NOMO-1 (cell line): ENCODE data around the gene SRM.
"Not testable (repeated sequence)": the region's sequence is repeated elsewhere in the genome, so short reads cannot be mapped to it uniquely, and the experiment has no call there.

ENCODE experiments used
- DNase-seq, 2 experiments: peaks; one replicate each; lab custom pipeline; 2025; ENCODE audit not compliant: unreplicated experiment in 2 of 2; lab: John Stamatoyannopoulos, UW

SRM gene

DNA sequence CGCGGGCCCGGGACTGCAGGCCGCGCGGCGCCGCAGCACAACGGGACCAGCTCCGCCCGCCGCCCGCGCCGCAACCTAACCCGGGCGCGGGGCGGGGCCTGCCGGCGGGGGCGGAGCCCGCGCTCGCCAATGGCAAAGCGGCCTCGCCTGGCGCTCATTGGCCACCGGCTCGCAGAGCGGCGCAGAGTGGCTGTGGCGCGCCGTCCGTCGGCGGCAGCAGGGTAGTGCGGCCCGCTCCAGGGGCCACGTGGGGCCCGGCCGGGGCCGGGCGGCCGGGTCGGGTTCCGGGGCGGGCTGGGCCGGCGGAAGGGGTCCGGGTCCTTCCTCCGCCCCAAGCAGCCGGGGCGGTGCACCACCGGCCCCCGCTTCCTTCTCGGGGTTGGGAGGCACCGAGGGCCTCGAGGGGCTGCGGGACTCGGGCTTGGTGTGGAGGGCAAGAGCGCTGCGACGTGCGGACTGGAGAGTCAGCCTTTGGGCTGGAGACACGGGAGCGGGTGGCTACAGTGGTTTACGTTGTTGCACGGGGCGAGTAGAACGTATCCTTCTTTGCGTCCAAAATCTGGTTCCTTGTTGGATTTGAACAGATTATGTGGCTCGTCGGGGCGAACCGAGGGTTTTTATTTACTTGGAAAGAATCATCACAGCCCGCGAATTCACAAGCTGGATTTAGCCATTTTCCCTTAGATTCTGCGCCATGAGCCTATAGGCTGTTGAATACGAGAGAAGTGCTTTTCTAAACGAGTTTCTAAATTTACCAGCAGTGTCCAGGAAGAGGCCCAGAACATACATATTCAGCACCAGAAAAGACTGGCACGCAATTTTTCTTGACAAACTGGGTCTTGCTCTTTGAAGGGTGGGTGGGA lies at the start of gene SRM:
TSS of gene SRM (minus strand) at position 51 of the 863 bp plus-strand sequence. CDS start 75 bp downstream, outside the sequence.
- DNase-seq = peak; percentile 92 to 95

DNA sequence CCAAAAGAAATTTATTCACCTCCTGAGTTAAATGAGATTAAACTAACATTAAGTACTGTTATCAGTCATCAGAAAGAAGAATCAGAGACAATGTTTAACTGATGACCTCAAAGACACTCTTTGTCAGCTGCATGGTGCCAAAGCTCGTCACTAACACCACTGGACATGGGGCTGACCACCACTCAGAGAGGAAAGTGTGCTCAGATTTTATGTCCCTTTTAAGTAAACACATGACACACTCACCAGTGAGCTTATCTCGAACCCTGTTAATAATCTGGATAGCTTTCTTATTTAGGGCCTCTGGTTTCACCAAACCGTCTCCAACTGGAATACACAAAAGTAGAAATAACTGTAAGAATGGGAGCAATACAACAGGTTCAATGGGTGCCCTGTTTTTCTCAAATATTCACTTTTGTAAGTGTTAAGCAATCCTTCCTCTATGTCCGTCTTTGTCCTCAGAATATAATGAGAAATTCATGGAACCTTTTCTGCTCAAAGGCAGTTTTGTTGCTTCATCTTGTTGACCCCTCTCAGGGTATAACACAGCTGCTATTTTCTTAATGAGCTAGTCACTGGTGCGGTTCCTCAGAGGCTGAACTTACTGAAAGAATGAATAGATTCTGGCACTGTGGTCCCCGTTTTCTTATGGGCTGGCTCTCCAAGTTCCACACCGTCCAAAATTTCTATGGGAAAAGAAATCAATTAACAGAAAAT lies 49.4 kb upstream of the SRM start:
- no peak for DNase-seq

- no peak for DNase-seq
Measured at GRCh38 chr1:11107599-11107998, 47.8 kb upstream of the SRM start.

- DNase-seq = no peak
Measured at GRCh38 chr1:11105586-11105985, 45.8 kb upstream of the SRM start.

- DNase-seq = no peak
Measured at GRCh38 chr1:11101347-11101746, 41.5 kb upstream of the SRM start.

DNA sequence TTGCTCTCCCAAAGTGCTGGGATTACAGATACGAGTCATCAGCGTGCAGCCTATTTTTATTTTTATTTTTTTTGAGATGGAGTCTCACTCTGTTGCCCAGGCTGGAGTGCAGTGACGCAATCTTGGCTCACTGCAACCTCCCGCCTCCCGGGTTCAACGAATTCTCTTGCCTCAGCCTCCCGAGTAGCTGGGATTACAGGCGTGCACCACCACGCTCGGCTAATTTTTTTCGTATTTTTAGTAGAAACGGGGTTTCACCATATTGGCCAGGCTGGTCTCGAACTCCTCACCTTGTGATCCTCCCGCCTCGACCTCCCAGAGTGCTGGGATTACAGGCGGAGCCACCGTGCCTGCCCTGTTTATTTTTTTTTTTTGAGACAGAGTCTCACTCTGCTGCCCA lies 41.0 kb upstream of the SRM start:
- DNase-seq = not testable (repeated sequence)

DNA sequence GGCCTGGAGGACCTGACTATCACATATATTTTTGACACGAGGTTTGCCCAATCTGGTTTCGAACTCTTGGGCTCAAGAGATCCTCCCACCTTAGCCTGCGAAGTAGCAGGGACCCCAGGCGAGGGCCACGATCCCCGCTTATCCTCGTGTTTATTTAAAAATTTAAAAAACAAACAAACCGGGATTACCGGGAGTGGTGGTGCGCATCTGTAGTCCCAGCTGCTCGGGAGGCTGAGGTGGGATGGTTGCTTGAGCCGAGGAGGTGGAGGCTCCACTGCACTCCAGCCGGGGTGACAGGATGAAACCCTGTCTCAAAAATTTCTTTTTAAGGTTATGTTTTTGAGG lies 40.3 kb upstream of the SRM start:
- DNase-seq = no peak

DNA sequence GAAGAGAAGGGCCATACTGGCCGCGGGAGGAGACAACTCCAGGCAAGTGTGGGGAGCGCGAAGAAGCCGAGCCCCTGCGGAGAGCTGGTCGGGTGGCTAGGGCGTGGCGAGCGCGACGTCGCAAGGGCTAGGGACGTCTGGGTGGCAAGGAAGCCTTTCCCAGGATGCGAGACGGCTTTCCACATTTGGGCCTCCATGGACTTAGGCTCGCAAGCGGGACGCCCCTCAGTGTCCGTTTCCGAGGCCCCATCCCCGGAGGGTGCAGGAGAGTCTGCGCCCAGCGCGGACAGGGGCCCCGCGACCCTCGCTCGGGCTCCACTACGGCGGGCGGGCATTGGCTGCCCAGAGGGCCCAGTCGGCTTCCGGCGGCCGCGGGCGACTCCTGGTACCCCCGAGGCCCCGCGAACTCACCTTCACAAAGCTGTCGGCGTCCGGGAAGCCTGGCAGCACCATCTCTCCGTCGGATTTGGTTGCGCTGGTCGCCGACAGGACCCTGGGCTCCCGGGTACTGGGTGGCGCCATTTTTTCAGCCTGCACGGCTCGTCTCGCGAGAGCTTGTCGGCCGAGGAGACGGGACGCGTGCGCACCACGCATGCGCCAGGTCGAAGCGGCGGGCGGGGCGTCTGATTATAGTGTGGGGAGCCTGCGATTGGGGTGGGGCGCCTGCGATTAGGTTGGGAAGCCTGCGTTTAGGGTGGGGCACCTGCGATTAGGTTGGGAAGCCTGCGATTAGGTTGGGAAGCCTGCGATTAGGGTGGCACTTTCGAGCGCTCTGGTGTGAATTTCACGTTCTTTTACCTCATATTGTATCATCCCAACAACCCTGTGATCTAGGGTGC lies 39.7 kb upstream of the SRM start, which contains the start of gene EXOSC10:
TSS of gene EXOSC10 (minus strand) at position 560 of the 839 bp plus-strand sequence. CDS start at position 522, 38 bp downstream.
- peak; percentile 76 to 85 for DNase-seq

DNA sequence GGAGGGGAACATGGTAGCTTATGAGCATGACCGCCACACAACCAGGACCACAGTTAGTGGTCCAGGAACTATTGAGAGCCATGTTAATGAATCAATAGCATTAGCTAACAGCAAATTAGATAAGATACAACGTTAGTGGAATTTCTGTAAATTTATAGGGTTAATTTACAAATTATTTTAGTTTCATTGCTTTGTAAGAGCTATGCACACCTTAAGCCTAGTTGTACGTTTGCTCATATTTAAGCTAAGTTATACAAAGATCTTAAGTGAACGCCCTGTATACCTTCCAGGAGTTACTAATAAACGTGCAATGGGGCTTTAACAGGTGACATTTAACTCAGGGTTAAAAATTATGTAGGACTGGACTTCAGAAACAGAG lies 39.1 kb upstream of the SRM start:
- DNase-seq = no peak

DNA sequence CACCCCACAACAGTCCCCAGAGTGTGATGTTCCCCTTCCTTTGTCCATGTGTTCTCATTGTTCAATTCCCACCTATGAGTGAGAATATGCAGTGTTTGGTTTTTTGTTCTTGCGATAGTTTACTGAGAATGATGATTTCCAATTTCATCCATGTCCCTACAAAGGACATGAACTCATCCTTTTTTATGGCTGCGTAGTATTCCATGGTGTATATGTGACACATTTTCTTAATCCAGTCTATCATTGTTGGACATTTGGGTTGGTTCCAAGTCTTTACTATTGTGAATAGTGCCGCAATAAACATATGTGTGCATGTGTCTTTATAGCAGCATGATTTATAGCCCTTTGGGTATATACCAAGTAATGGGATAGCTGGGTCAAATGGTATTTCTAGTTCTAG lies 24.0 kb upstream of the SRM start:
- not testable (repeated sequence) for DNase-seq

GRCh38 chr1:11080931-11081330 lies 21.1 kb upstream of the SRM start:
- DNase-seq = no peak

DNA sequence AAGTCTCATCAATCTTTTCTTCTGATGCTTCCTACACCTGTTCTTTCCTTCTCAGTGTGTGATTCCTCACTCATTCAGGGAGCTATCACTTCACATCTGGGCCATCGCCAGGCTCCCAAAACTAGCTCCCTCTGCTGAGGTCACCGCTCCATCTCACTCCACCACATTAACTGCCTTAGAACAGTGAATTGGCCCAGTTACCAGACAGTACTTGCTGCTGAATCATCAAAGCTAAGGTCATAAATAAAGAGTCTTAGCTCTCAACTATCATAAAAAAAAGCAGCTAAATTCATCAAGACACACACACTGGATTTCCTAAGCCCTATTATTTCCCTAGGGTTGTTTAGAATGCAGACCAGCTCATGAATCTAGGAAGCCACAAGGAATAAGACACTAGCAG lies 18.8 kb upstream of the SRM start:
- no peak for DNase-seq

DNA sequence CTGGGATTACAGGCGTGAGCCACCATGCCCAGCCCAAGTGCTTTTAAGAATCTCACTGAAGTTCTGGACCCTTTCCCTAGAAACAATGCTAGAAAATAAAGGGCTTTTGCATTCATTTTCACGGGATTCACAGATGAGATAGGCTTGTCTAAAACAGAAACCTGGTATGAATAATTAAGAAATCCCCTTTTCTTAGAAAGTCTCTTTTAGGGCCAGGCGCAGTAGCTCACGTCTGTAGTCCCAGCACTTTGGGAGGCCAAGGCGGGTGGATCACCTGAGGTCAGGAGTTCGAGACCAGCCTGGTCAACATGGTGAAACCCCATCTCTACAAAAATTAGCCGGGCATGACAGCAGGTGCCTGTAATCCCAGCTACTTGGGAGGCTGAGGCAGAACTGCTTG lies 13.6 kb upstream of the SRM start:
- DNase-seq = not testable (repeated sequence)

DNA sequence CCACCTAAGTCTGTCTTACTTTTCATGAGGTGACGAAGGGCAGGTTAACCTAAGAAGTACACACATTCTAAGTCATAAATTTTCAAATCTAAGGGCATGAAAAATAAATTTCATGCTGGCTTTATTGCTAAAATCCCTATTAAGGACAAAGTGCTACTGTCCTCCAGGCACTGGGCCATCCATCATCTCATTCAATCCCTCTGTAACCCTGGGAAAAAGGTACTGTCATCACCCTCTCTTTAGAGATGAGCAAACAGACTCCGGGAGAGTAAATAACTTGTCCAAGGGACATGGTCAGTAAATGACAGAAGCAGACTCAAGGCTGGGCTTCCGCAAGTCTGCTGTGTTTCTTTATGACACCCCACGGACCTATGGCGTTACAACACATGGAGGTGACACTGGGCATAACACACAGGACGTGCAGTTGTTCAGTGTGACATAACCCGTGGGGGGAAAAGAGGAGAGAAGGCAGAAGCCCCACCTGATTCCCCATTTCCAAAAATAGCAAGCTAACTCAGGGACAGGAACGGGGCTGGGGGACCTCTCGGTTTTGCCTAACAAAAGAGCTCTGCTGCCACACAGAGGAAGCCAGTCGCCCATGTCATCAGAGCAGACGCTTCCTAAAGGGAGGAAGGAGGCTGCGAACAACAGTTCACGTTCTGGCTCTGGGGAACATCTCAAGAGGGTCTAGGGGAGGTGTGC lies 12.5 kb upstream of the SRM start:
- DNase-seq = no peak

DNA sequence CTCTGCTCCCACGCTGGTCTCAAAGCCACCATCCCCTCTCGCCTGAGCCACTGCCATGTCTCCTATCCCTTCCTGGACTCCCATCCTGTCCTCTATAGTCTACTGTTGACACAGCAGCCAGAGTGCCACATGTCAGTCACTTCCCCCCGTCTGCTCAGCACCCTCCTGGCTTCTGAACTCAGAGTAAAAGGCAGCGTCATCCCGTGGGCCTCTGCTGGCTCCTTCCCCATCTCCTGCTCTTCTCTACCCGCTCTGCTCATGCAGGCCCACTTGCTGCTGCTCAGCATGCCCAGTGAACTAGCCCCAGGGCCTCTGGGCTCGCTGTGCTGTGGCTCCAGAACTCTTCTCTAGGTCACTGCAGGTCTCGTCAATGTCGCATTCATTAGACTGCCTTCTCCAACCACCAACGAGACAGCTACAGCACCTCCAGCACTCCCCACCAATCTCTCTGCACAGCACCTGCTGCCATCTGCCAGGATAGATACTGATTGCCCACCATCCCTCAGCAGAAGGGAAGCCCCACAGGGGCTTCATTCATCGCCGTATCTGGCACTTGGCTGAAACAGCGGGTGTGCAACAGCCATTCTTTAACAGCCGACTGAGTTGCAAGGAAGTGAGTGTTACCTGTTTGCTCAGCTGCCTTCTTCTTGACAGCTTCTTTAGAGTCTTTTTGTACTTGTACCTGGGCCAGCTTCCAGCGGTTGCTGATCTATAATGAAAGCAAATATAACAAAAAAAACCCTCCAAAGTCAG lies 11.8 kb upstream of the SRM start:
- no peak for DNase-seq

DNA sequence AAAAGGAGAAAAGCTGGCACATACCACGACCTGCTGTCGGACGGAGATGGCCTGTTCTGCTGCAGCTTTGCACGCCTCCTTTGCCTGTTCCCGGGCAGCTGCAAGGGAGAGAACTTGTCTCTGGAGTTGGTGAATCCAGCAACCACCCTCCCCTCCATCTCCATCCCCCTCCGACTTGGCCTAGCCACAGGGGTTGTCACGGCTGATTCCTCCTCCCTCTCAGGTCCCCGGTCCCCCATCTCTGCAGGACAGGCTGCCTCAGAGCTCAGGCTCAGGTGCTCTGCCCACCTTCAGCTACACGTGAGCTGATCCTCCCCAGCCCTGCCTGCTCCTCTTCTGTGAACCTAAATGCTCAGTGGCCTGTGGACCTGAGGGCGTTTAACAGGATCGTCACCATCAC lies 11.1 kb upstream of the SRM start:
- no peak for DNase-seq

- no peak for DNase-seq
Measured at GRCh38 chr1:11068600-11069473, 9.0 kb upstream of the SRM start.

- no peak for DNase-seq
Measured at GRCh38 chr1:11067716-11068599, 8.1 kb upstream of the SRM start.
